ENCODE results near the gene TPSB2. TPM values are rescaled to one million over a fixed set of nuclear protein-coding genes. Genes with fewer than 3 reads are reported as not detected.
"Not testable (repeated sequence)": the region's sequence is repeated elsewhere in the genome, so short reads cannot be mapped to it uniquely, and the experiment has no call there.

TPSB2 gene
- total and polyA plus RNA-seq, 2 donors (not counting 1 experiment from before 2014, with no cell fraction given), result not detected

DNA sequence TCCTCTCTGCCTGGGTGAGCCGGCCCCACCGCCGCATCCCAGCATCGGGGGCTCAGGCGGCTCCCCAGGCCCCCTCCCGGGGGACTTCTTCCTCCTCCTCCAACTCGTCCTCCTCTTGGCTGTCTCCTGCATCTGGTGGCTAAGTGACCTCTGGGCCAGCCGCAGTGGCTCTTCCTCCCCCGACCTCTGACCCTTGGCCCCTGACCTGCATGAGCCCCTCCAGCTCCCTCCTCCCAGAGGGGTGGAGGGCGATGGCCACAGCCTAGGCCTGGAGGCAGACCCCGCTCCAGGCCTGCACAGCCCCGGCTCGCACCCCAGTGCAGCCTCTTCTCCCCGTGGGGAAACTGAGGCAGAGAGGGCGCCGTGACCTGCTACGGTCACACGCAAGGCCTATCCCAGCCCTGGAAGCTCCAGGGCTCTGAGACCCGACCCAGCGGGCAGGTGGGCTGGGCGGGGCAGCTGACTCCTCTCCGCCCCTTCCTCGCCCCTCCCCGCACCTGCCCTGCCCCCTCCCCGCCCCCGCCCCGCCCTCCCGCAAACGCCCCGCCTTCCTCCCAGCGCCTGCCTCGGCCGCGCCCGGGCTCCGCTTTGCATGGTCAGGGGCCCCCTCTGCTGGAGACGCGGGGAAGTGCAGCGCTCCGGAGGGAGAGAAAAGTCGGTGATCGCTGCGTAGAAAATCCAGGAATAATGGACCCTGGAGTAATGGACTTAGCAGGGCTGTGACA lies 19.2 kb upstream of the TPSB2 start:
- H4K20me1 ChIP-seq (ENCODE audit: control insufficient read depth, extremely low read depth, insufficient read depth, low read length); H2AFZ ChIP-seq (ENCODE audit: low read length); H3K27ac ChIP-seq (ENCODE audit: insufficient read depth, low read length); H3K4me1 ChIP-seq (ENCODE audit: control insufficient read depth, extremely low read depth, insufficient read depth, low read length); H3K9me3 ChIP-seq (ENCODE audit: control insufficient read depth, insufficient read depth, low read depth, low read length); H3K36me3 ChIP-seq (ENCODE audit: control insufficient read depth, insufficient read depth, low read length); H3K4me2 ChIP-seq (ENCODE audit: extremely low read depth, insufficient read depth, low read length); H3K79me2 ChIP-seq (ENCODE audit: control insufficient read depth, insufficient read depth, low read length); H3K9ac ChIP-seq (ENCODE audit: insufficient read depth, low read length); DNase-seq (ENCODE audit: low read depth in 2 of 2); H3K27me3 ChIP-seq (ENCODE audit: control insufficient read depth, insufficient read depth, low read length); H3K4me3 ChIP-seq (replicated peaks in 1 of 4; ENCODE audit: control extremely low read depth in 1 of 4, insufficient read depth in 1 of 4, low read depth in 3 of 4, low read length in 4 of 4): not testable (repeated sequence)

DNA sequence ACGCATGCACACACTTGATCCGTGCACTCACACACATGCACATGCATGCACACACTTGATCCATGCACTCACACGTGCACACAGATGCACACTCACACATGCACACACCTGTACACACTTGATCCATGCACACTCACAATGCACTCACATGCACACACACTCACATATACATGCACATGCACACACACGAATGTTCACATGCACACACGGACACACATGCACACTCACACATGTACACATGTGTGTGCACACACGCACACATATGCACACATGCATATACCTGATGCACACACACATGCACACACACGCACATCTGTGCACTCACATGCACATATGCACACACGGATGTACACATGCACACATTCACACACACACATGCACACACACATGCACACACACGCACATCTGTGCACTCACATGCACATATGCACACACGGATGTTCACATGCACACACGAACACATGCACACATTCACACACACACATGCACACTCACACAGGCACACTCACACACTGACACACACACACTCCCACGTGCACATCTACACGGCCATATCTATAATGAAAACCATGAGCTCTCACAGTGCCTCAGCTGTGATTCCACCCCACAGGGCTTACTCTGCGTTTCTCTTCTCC lies 18.0 kb upstream of the TPSB2 start:
- DNase-seq (ENCODE audit: low read depth in 2 of 2); H3K27ac ChIP-seq (ENCODE audit: insufficient read depth, low read length); H3K4me3 ChIP-seq (replicated peaks in 1 of 4; ENCODE audit: control extremely low read depth in 1 of 4, insufficient read depth in 1 of 4, low read depth in 3 of 4, low read length in 4 of 4); H4K20me1 ChIP-seq (ENCODE audit: control insufficient read depth, extremely low read depth, insufficient read depth, low read length); H3K4me1 ChIP-seq (ENCODE audit: control insufficient read depth, extremely low read depth, insufficient read depth, low read length); H3K79me2 ChIP-seq (ENCODE audit: control insufficient read depth, insufficient read depth, low read length); H3K36me3 ChIP-seq (ENCODE audit: control insufficient read depth, insufficient read depth, low read length); H2AFZ ChIP-seq (ENCODE audit: low read length); H3K9me3 ChIP-seq (ENCODE audit: control insufficient read depth, insufficient read depth, low read depth, low read length); H3K9ac ChIP-seq (ENCODE audit: insufficient read depth, low read length); H3K4me2 ChIP-seq (ENCODE audit: extremely low read depth, insufficient read depth, low read length); H3K27me3 ChIP-seq (ENCODE audit: control insufficient read depth, insufficient read depth, low read length): not testable (repeated sequence)

DNA sequence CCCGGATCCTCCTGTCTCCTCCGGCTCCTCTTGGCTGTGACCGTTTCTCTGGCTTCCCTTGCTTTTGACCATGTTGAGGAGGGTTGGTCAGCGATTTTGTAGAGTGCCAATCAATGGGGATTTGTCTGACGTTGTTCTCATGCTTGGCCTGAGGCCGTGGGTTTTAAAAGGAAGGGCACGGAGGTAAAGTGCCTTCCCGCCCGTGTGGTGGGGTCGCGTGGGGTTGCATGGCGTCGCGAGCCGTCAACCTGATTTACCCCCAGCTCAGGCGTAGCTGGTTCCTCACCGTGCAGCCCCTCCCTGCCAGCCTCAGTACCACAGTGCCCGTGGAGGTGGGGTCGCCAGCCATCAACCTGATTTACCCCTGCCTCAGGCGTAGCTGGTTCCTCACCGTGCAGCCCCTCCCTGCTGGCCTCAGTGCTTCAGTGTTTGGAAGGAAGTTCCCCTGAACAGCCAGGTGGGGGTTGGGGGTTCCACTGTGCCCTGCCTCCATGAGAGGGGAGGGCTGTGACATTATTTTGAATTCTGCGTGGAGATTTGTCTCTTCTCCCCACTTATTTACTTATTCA lies 15.6 kb upstream of the TPSB2 start:
- Histone ChIP-seq H3K4me3 (replicated peaks in 1 of 4; ENCODE audit: control extremely low read depth in 1 of 4, insufficient read depth in 1 of 4, low read depth in 3 of 4, low read length in 4 of 4) (no peak overlapping the region), H2AFZ (ENCODE audit: low read length) (no peak overlapping the region), H3K27ac (ENCODE audit: insufficient read depth, low read length) (no peak overlapping the region), H3K36me3 (ENCODE audit: control insufficient read depth, insufficient read depth, low read length) (no peaks in the 10 kb centered on the region), H3K4me2 (ENCODE audit: extremely low read depth, insufficient read depth, low read length) (no peak overlapping the region), H3K9me3 (ENCODE audit: control insufficient read depth, insufficient read depth, low read depth, low read length) (no peaks in the 10 kb centered on the region), H3K27me3 (ENCODE audit: control insufficient read depth, insufficient read depth, low read length) (no peaks in the 10 kb centered on the region), H3K9ac (ENCODE audit: insufficient read depth, low read length) (no peak overlapping the region), H3K4me1 (ENCODE audit: control insufficient read depth, extremely low read depth, insufficient read depth, low read length) (no peaks in the 10 kb centered on the region), H4K20me1 (ENCODE audit: control insufficient read depth, extremely low read depth, insufficient read depth, low read length) (no peaks in the 10 kb centered on the region), H3K79me2 (ENCODE audit: control insufficient read depth, insufficient read depth, low read length) (no peaks in the 10 kb centered on the region)
- no peak for DNase-seq (ENCODE audit: low read depth in 2 of 2)
- no peak for TF ChIP-seq EZH2 (IDR thresholded peaks at IDR 0.05; ENCODE audit: low read length, missing control alignments)
- TF ChIP-seq, protein P1, sequence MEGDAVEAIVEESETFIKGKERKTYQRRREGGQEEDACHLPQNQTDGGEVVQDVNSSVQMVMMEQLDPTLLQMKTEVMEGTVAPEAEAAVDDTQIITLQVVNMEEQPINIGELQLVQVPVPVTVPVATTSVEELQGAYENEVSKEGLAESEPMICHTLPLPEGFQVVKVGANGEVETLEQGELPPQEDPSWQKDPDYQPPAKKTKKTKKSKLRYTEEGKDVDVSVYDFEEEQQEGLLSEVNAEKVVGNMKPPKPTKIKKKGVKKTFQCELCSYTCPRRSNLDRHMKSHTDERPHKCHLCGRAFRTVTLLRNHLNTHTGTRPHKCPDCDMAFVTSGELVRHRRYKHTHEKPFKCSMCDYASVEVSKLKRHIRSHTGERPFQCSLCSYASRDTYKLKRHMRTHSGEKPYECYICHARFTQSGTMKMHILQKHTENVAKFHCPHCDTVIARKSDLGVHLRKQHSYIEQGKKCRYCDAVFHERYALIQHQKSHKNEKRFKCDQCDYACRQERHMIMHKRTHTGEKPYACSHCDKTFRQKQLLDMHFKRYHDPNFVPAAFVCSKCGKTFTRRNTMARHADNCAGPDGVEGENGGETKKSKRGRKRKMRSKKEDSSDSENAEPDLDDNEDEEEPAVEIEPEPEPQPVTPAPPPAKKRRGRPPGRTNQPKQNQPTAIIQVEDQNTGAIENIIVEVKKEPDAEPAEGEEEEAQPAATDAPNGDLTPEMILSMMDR (conservative IDR thresholded peaks at IDR 0.05 in 1 of 2, IDR thresholded peaks at IDR 0.05 in 1 of 2; ENCODE audit: low read depth in 1 of 2, low read length in 2 of 2), result no peak

DNA sequence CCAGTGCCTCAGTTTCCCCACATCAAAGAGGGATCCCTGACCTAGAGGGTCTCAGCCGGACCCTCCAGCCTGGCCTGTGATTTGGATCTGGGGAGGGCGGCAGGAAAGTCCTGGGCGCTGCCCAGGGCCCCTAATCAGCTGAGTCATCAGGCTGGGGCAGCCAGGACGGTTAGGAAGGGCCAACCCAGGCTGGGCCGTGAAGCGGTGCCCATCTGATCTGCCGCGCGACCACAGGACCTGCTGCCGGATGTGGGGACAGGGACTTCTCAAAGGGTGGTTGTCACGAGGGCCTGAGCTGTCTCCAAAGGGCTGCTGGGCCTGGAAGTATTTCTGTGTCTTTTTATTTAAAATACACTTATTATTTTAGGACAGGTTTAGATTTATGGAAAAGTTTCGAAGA lies 14.9 kb upstream of the TPSB2 start:
- TF ChIP-seq EZH2 (IDR thresholded peaks at IDR 0.05; ENCODE audit: low read length, missing control alignments), result no peak
- TF ChIP-seq, protein P1 (conservative IDR thresholded peaks at IDR 0.05 in 1 of 2, IDR thresholded peaks at IDR 0.05 in 1 of 2; ENCODE audit: low read depth in 1 of 2, low read length in 2 of 2), result no peak
- Histone ChIP-seq H3K9ac (ENCODE audit: insufficient read depth, low read length) (no peak overlapping the region), H2AFZ (ENCODE audit: low read length) (no peak overlapping the region), H3K9me3 (ENCODE audit: control insufficient read depth, insufficient read depth, low read depth, low read length) (no peaks in the 10 kb centered on the region), H3K36me3 (ENCODE audit: control insufficient read depth, insufficient read depth, low read length) (no peaks in the 10 kb centered on the region), H3K27ac (ENCODE audit: insufficient read depth, low read length) (no peak overlapping the region), H3K4me3 (replicated peaks in 1 of 4; ENCODE audit: control extremely low read depth in 1 of 4, insufficient read depth in 1 of 4, low read depth in 3 of 4, low read length in 4 of 4) (no peak overlapping the region), H3K27me3 (ENCODE audit: control insufficient read depth, insufficient read depth, low read length) (no peaks in the 10 kb centered on the region), H4K20me1 (ENCODE audit: control insufficient read depth, extremely low read depth, insufficient read depth, low read length) (no peaks in the 10 kb centered on the region), H3K79me2 (ENCODE audit: control insufficient read depth, insufficient read depth, low read length) (no peaks in the 10 kb centered on the region), H3K4me2 (ENCODE audit: extremely low read depth, insufficient read depth, low read length) (no peak overlapping the region), H3K4me1 (ENCODE audit: control insufficient read depth, extremely low read depth, insufficient read depth, low read length) (no peaks in the 10 kb centered on the region)
- DNase-seq (ENCODE audit: low read depth in 2 of 2), result no peak

DNA sequence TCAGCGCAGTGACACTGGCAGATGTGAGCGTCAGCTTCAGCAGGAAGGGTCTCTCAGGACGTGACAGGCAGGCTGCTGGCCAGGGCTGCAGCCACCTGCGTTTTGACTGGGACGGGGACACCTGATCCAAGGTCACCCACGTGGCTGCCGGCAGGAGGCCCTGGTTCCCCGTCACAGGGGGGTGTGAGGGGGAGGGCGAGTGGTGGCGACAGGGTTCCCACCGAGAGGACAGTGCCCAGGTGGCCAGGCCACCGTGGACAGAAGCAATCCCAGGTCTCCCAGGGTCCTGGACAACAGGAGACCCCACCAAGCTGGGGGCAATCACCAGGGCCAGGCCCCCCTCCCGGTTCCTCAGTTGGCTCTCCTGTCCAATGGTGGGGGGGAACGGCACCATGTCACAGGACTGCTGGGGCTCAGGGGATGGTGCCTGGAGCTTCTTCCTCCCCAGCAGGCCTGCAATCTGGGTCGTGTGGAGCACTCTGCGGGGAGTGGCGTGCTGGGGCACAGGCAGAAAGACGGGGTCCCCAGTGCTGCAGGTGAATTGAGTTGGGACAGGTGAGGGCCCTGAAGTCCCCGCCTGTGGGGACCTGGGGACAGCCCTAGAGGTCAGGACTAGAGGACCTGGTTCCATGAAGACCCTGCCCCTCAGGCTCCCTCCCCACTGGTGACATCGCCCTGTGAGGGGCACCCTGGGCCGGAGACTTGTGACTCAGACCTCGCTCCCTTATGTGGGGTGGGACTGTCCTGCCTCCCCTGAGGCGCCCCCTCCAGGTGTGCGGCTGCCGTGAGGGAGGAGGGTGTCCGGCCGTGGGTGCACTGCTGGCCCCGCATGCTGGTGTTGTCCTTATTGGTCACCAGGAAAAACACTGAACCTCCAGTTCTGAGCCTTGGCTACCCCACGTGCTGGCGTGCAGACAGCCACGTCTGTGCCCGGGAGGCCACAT lies 14.2 kb upstream of the TPSB2 start:
- not testable (repeated sequence) for H3K36me3 ChIP-seq (ENCODE audit: control insufficient read depth, insufficient read depth, low read length); H3K27me3 ChIP-seq (ENCODE audit: control insufficient read depth, insufficient read depth, low read length); H3K9me3 ChIP-seq (ENCODE audit: control insufficient read depth, insufficient read depth, low read depth, low read length); H3K4me1 ChIP-seq (ENCODE audit: control insufficient read depth, extremely low read depth, insufficient read depth, low read length); H3K4me2 ChIP-seq (ENCODE audit: extremely low read depth, insufficient read depth, low read length); DNase-seq (ENCODE audit: low read depth in 2 of 2); H3K79me2 ChIP-seq (ENCODE audit: control insufficient read depth, insufficient read depth, low read length); H3K27ac ChIP-seq (ENCODE audit: insufficient read depth, low read length); H3K9ac ChIP-seq (ENCODE audit: insufficient read depth, low read length); H2AFZ ChIP-seq (ENCODE audit: low read length); H3K4me3 ChIP-seq (replicated peaks in 1 of 4; ENCODE audit: control extremely low read depth in 1 of 4, insufficient read depth in 1 of 4, low read depth in 3 of 4, low read length in 4 of 4); H4K20me1 ChIP-seq (ENCODE audit: control insufficient read depth, extremely low read depth, insufficient read depth, low read length)

Measured in fibroblast of lung (primary cell).